ENCODE measurements around the gene TTC39A.

GRCh38 chr1:51336004-51336403 lies 5.6 kb upstream of the TTC39A start:
- TF ChIP-seq POLR2A (IDR thresholded peaks at IDR 0.05), result no peak
- TF ChIP-seq POLR2AphosphoS5 (IDR thresholded peaks at IDR 0.05), result peak; percentile 6
